Common myeloid progenitor, CD34-positive (primary cell): ENCODE results near the gene ASRGL1.
"Not testable (repeated sequence)": the region's sequence is repeated elsewhere in the genome, so short reads cannot be mapped to it uniquely, and the experiment has no call there.

ENCODE experiments used
- CTCF ChIA-PET: fragments of 350-600 bp; sonication (Branson Sonifier 250); formaldehyde crosslinking; loops from one replicate; lab custom pipeline; 2021; ENCODE audit warnings: antibody characterized with exemption; lab: Charles Lee
- POLR2A ChIA-PET: fragments of 350-600 bp; sonication (Branson Sonifier 250); formaldehyde crosslinking; loops from one replicate; lab custom pipeline; 2021; ENCODE audit warnings: antibody characterized with exemption; lab: Charles Lee
- DNase-seq, 3 donors: peaks; one replicate each; pipeline versions ENCODE4 v3.0.0 to v3.0.0-alpha.2; 2013
- H3K27ac ChIP-seq, 2 experiments: 1 replicate in 1 of 2; 2 replicates in 1 of 2; pipeline ENCODE4 v1.7.0; 2013; ENCODE audit warnings: inconsistent platforms in 2 of 2, low read length in 2 of 2, mild to moderate bottlenecking in 2 of 2, low read depth in 1 of 2, moderate library complexity in 1 of 2; ENCODE audit not compliant: severe bottlenecking in 2 of 2, insufficient read depth in 1 of 2, poor library complexity in 1 of 2
- H3K27me3 ChIP-seq, 5 experiments: replicated peaks in 2 of 5; 1 replicate in 3 of 5; 2 replicates in 2 of 5; pipeline versions ENCODE4 v1.6.1 to v1.7.0; 2013; ENCODE audit warnings: low read length in 4 of 5, mild to moderate bottlenecking in 2 of 5, moderate library complexity in 2 of 5, inconsistent platforms in 1 of 5; ENCODE audit not compliant: insufficient read depth in 5 of 5, control insufficient read depth in 4 of 5
- H3K36me3 ChIP-seq, 4 experiments: 1 replicate in 2 of 4; 2 replicates in 2 of 4; pipeline versions ENCODE4 v1.6.1 to v1.7.0; 2013; ENCODE audit warnings: low read length in 3 of 4, control low read depth in 1 of 4, mild to moderate bottlenecking in 1 of 4; ENCODE audit not compliant: control insufficient read depth in 4 of 4, insufficient read depth in 4 of 4
- H3K4me1 ChIP-seq, 4 experiments: 1 replicate in 3 of 4; 2 replicates in 1 of 4; pipeline versions ENCODE4 v1.6.1 to v1.7.1; 2013; ENCODE audit warnings: low read length in 3 of 4, mild to moderate bottlenecking in 3 of 4, control low read depth in 1 of 4, inconsistent platforms in 1 of 4, moderate library complexity in 1 of 4; ENCODE audit not compliant: control insufficient read depth in 4 of 4, insufficient read depth in 4 of 4; ENCODE audit errors: control extremely low read depth in 1 of 4
- H3K4me3 ChIP-seq, 7 experiments: 1 replicate in 4 of 7; 2 replicates in 3 of 7; pipeline versions ENCODE4 v1.5.1 to v1.7.0; 2013; ENCODE audit warnings: mild to moderate bottlenecking in 7 of 7, low read length in 6 of 7, moderate library complexity in 6 of 7, inconsistent platforms in 2 of 7, low read depth in 2 of 7, control low read depth in 1 of 7; ENCODE audit not compliant: insufficient read depth in 4 of 7, control insufficient read depth in 1 of 7; ENCODE audit errors: extremely low read depth in 1 of 7
- H3K9me3 ChIP-seq, 5 experiments: 1 replicate in 4 of 5; 2 replicates in 1 of 5; pipeline versions ENCODE4 v1.6.1 to v1.7.1; 2013; ENCODE audit warnings: low read length in 4 of 5, mild to moderate bottlenecking in 2 of 5, inconsistent platforms in 1 of 5, low read depth in 1 of 5, moderate library complexity in 1 of 5; ENCODE audit not compliant: control insufficient read depth in 4 of 5, insufficient read depth in 2 of 5; ENCODE audit errors: control extremely low read depth in 1 of 5
- WGBS: methylation state at CpG from one replicate; pipeline ENCODE4 v1.1.5; 2013; ENCODE audit not compliant: insufficient coverage; 5-methylcytosine and 5-hydroxymethylcytosine counted together

The ASRGL1 gene

GRCh38 chr11:62315431-62315830 lies 21.8 kb upstream of the ASRGL1 start:
- Histone ChIP-seq H3K9me3 (no peaks in the 10 kb centered on the region), H3K4me1 (peaks cover 0 to 9% (median 5%) of the 10 kb centered on the region in 4 experiments), H3K36me3 (no peaks in the 10 kb centered on the region), H3K27ac (no peak overlapping the region), H3K4me3 (no peak overlapping the region), H3K27me3 (peaks cover 0 to 13% (median 0%) of the 10 kb centered on the region in 5 experiments)
- ChIA-PET POLR2A (no interaction called here), CTCF (no interaction called here)
- no CpG with 5 or more reads among the region's 1 CpG for WGBS
- DNase-seq: peak in 2 of 3 donors; percentile 6 to 13

GRCh38 chr11:62322524-62322923 lies 14.7 kb upstream of the ASRGL1 start:
- Histone ChIP-seq H3K36me3 (no peaks in the 10 kb centered on the region), H3K9me3 (no peaks in the 10 kb centered on the region), H3K4me3 (no peak overlapping the region), H3K4me1 (no peaks in the 10 kb centered on the region), H3K27me3 (peaks cover 0 to 4% (median 0%) of the 10 kb centered on the region in 5 experiments), H3K27ac (no peak overlapping the region)
- POLR2A ChIA-PET: no interaction called here
- no peak for DNase-seq
- 100% methylated on average over 1 of the region's 2 CpGs for WGBS
- CTCF ChIA-PET: interaction anchor here (0.8 to 4.5 kb wide), 10 partner anchors 8 to 158 kb away, joined by 3 to 19 read pairs (median 4); partner anchors contain the start of gene SCGB1D2

GRCh38 chr11:62324731-62325556 lies 12.3 kb upstream of the ASRGL1 start:
- 23% methylated on average over 7 of the region's 18 CpGs for WGBS
- Histone ChIP-seq H3K36me3 (no peaks in the 10 kb centered on the region), H3K4me3 (no peak overlapping the region), H3K4me1 (peaks cover 0 to 2% (median 0%) of the 10 kb centered on the region in 4 experiments), H3K9me3 (no peaks in the 10 kb centered on the region), H3K27me3 (peaks cover 0 to 3% (median 0%) of the 10 kb centered on the region in 5 experiments), H3K27ac (no peak overlapping the region)
- DNase-seq: peak; percentile 73 to 84 (median 82)
- POLR2A ChIA-PET: no interaction called here
- CTCF ChIA-PET: interaction anchor here (0.6 to 4.5 kb wide), 2 partner anchors 15 to 40 kb away, joined by 3 to 19 read pairs; no protein-coding TSS in a partner anchor

- H3K9me3 ChIP-seq, DNase-seq, H3K4me1 ChIP-seq, H3K27me3 ChIP-seq, H3K4me3 ChIP-seq, POLR2A ChIA-PET, H3K36me3 ChIP-seq, H3K27ac ChIP-seq: not testable (repeated sequence)
- CTCF ChIA-PET: interaction anchor here (0.5 to 0.6 kb wide), 2 partner anchors 39 to 1125 kb away, joined by 3 read pairs; no protein-coding TSS in a partner anchor
- WGBS: 100% methylated on average over 1 of the region's 5 CpGs
Observed at GRCh38 chr11:62325781-62326180, 11.5 kb upstream of the ASRGL1 start.

GRCh38 chr11:62326719-62327118 lies 10.5 kb upstream of the ASRGL1 start:
- H3K4me1 ChIP-seq, H3K27ac ChIP-seq, H3K4me3 ChIP-seq, POLR2A ChIA-PET, H3K9me3 ChIP-seq, H3K36me3 ChIP-seq, DNase-seq, H3K27me3 ChIP-seq, CTCF ChIA-PET: not testable (repeated sequence)
- WGBS: 90% methylated on average over 2 of the region's 6 CpGs

GRCh38 chr11:62327541-62327940 lies 9.7 kb upstream of the ASRGL1 start:
- CTCF ChIA-PET: interaction anchor here (0.7 to 1.2 kb wide), 4 partner anchors 11 to 804 kb away, joined by 3 to 4 read pairs (median 3); no protein-coding TSS in a partner anchor
- H3K27me3 ChIP-seq, H3K36me3 ChIP-seq, H3K9me3 ChIP-seq, H3K4me1 ChIP-seq, DNase-seq, H3K4me3 ChIP-seq, H3K27ac ChIP-seq, POLR2A ChIA-PET: not testable (repeated sequence)
- WGBS: 100% methylated on average over 6 of the region's 14 CpGs

GRCh38 chr11:62331264-62331663 lies 6.0 kb upstream of the ASRGL1 start:
- H3K36me3 ChIP-seq, DNase-seq, H3K4me3 ChIP-seq, H3K27me3 ChIP-seq, H3K27ac ChIP-seq, CTCF ChIA-PET, H3K4me1 ChIP-seq, POLR2A ChIA-PET, H3K9me3 ChIP-seq: not testable (repeated sequence)
- whole genome bisulfite sequencing: 92% methylated on average over 2 of the region's 3 CpGs
